Activated T-cell treated with anti-CD3 and anti-CD28 coated beads, Interleukin-2, amount 50 U/mL, for 72 hours (primary cell): ENCODE measurements around the gene TMEM150C. TPM values are rescaled to one million over a fixed set of nuclear protein-coding genes. Genes with fewer than 3 reads are reported as not detected.
"Not testable (repeated sequence)": the region's sequence is repeated elsewhere in the genome, so short reads cannot be mapped to it uniquely, and the experiment has no call there.

ENCODE experiments used
- ATAC-seq, 2 donors: fragments of 150-1000 bp; cut with Tn5 transposase; replicated peaks in 1 of 2; 2 replicates each; pipeline ENCODE4 v1.10.0; 2021; ENCODE audit warnings: moderate library complexity in 2 of 2, mild to moderate bottlenecking in 1 of 2
- DNase-seq, 2 donors: peaks; one replicate each; pipeline ENCODE4 v3.0.0; 2021 to 2022; ENCODE audit warnings: mixed read lengths in 1 of 2
- H3K27ac Mint-ChIP-seq: one replicate; pipeline ENCODE4 v1.8.0; 2022; ENCODE audit warnings: mild to moderate bottlenecking, moderate library complexity, mixed read lengths
- H3K27me3 Mint-ChIP-seq: one replicate; pipeline ENCODE4 v1.8.0; 2022; ENCODE audit warnings: low read depth, mixed read lengths
- H3K36me3 Mint-ChIP-seq, 2 donors: one replicate each; pipeline ENCODE4 v1.8.0; 2022; ENCODE audit warnings: mixed read lengths in 2 of 2, mild to moderate bottlenecking in 1 of 2; ENCODE audit not compliant: insufficient read depth in 2 of 2
- H3K4me1 Mint-ChIP-seq: one replicate; pipeline ENCODE4 v1.8.0; 2022; ENCODE audit warnings: low read depth, mixed read lengths
- H3K4me3 Mint-ChIP-seq, 2 donors: one replicate each; pipeline ENCODE4 v1.8.0; 2022; ENCODE audit warnings: mild to moderate bottlenecking in 2 of 2, mixed read lengths in 2 of 2, moderate library complexity in 2 of 2
- H3K9me3 Mint-ChIP-seq, 2 donors: one replicate each; pipeline ENCODE4 v1.8.0; 2022; ENCODE audit warnings: mixed read lengths in 2 of 2
- total RNA-seq, 2 donors: library from RNA; stranded (reverse); gene quantifications; one replicate each; pipeline ENCODE4 v1.2.3, GENCODE V29; 2022

TMEM150C gene
- total RNA-seq, 2 donors from 2014 or later, result 0.07 TPM; not detected in 1

GRCh38 chr4:82559735-82560120 lies 2.1 kb downstream of the TMEM150C start:
- Mint-ChIP-seq H3K36me3 (peaks cover 2 to 7% of the 10 kb centered on the region in 2 donors), H3K27me3 (peaks cover 77% of the 10 kb centered on the region), H3K27ac (no peak overlapping the region), H3K4me3 (no peak overlapping the region), H3K4me1 (peaks cover 13% of the 10 kb centered on the region), H3K9me3 (no peaks in the 10 kb centered on the region)
- DNase-seq (no peak), ATAC-seq (no peak)

GRCh38 chr4:82559090-82559734 lies 2.6 kb downstream of the TMEM150C start:
- H3K9me3 Mint-ChIP-seq, ATAC-seq, H3K4me3 Mint-ChIP-seq, DNase-seq, H3K36me3 Mint-ChIP-seq, H3K27ac Mint-ChIP-seq: not testable (repeated sequence)
- Mint-ChIP-seq H3K27me3 (peaks cover 77% of the 10 kb centered on the region), H3K4me1 (peaks cover 13% of the 10 kb centered on the region)

GRCh38 chr4:82555276-82555675 lies 6.5 kb downstream of the TMEM150C start:
- Mint-ChIP-seq H3K9me3 (peaks cover 0 to under 1% of the 10 kb centered on the region in 2 donors), H3K27me3 (peaks cover 58% of the 10 kb centered on the region), H3K4me1 (no peaks in the 10 kb centered on the region), H3K4me3 (no peak overlapping the region), H3K27ac (no peak overlapping the region), H3K36me3 (no peaks in the 10 kb centered on the region)
- ATAC-seq, result no peak
- no peak for DNase-seq

GRCh38 chr4:82553020-82553419 lies 8.8 kb downstream of the TMEM150C start:
- Mint-ChIP-seq H3K4me3 (no peak overlapping the region), H3K9me3 (peaks cover 0 to 3% of the 10 kb centered on the region in 2 donors), H3K4me1 (no peaks in the 10 kb centered on the region), H3K27ac (no peak overlapping the region), H3K36me3 (no peaks in the 10 kb centered on the region), H3K27me3 (peaks cover 53% of the 10 kb centered on the region)
- ATAC-seq, result no peak
- DNase-seq, result no peak

- Mint-ChIP-seq H3K27ac (no peak overlapping the region), H3K9me3 (peaks cover 0 to 6% of the 10 kb centered on the region in 2 donors), H3K4me3 (no peak overlapping the region), H3K27me3 (peaks cover 41% of the 10 kb centered on the region), H3K4me1 (no peaks in the 10 kb centered on the region), H3K36me3 (no peaks in the 10 kb centered on the region)
- ATAC-seq, result no peak
- no peak for DNase-seq
Observed at GRCh38 chr4:82551734-82552133, 10.1 kb downstream of the TMEM150C start.

- not testable (repeated sequence) for H3K4me3 Mint-ChIP-seq, H3K36me3 Mint-ChIP-seq, H3K9me3 Mint-ChIP-seq, H3K4me1 Mint-ChIP-seq, DNase-seq, ATAC-seq, H3K27ac Mint-ChIP-seq
- peaks cover 22% of the 10 kb centered on the region for H3K27me3 Mint-ChIP-seq
Observed at GRCh38 chr4:82547850-82548249, 13.9 kb downstream of the TMEM150C start.

GRCh38 chr4:82543131-82543530 lies 18.7 kb downstream of the TMEM150C start:
- Mint-ChIP-seq H3K27ac (peak overlapping the region; percentile 16), H3K36me3 (no peaks in the 10 kb centered on the region), H3K4me3 (no peak overlapping the region), H3K27me3 (no peaks in the 10 kb centered on the region), H3K4me1 (no peaks in the 10 kb centered on the region), H3K9me3 (peaks cover 0 to 3% of the 10 kb centered on the region in 2 donors)
- ATAC-seq (no peak), DNase-seq (no peak)

- peaks cover 1% of the 10 kb centered on the region for H3K27me3 Mint-ChIP-seq
- ATAC-seq (no peak), DNase-seq (no peak)
- H3K9me3 Mint-ChIP-seq, result no peaks in the 10 kb centered on the region
- no peaks in the 10 kb centered on the region for H3K36me3 Mint-ChIP-seq
- H3K27ac Mint-ChIP-seq, result no peak overlapping the region
- H3K4me1 Mint-ChIP-seq, result no peaks in the 10 kb centered on the region
- H3K4me3 Mint-ChIP-seq, result no peak overlapping the region
Observed at GRCh38 chr4:82542642-82543041, 19.1 kb downstream of the TMEM150C start.

- Mint-ChIP-seq H3K27me3 (peaks cover 7% of the 10 kb centered on the region), H3K27ac (no peak overlapping the region), H3K4me1 (no peaks in the 10 kb centered on the region), H3K9me3 (no peaks in the 10 kb centered on the region), H3K36me3 (no peaks in the 10 kb centered on the region), H3K4me3 (no peak overlapping the region)
- no peak for DNase-seq
- ATAC-seq, result no peak
Observed at GRCh38 chr4:82529322-82529721, 32.5 kb downstream of the TMEM150C start.

GRCh38 chr4:82528868-82529267 lies 32.9 kb downstream of the TMEM150C start:
- DNase-seq, result no peak
- Mint-ChIP-seq H3K36me3 (no peaks in the 10 kb centered on the region), H3K27ac (no peak overlapping the region), H3K4me3 (no peak overlapping the region), H3K27me3 (peaks cover 8% of the 10 kb centered on the region), H3K9me3 (no peaks in the 10 kb centered on the region), H3K4me1 (no peaks in the 10 kb centered on the region)
- ATAC-seq, result no peak

- no peak overlapping the region for H3K4me3 Mint-ChIP-seq
- no peaks in the 10 kb centered on the region for H3K9me3 Mint-ChIP-seq
- DNase-seq (no peak), ATAC-seq (no peak)
- no peaks in the 10 kb centered on the region for H3K4me1 Mint-ChIP-seq
- H3K27me3 Mint-ChIP-seq, result peaks cover 8% of the 10 kb centered on the region
- H3K27ac Mint-ChIP-seq, result no peak overlapping the region
- no peaks in the 10 kb centered on the region for H3K36me3 Mint-ChIP-seq
Observed at GRCh38 chr4:82528074-82528473, 33.7 kb downstream of the TMEM150C start.

- ATAC-seq, result no peak
- no peaks in the 10 kb centered on the region for H3K36me3 Mint-ChIP-seq
- no peaks in the 10 kb centered on the region for H3K4me1 Mint-ChIP-seq
- no peak for DNase-seq
- no peak overlapping the region for H3K27ac Mint-ChIP-seq
- no peak overlapping the region for H3K4me3 Mint-ChIP-seq
- peaks cover 8% of the 10 kb centered on the region for H3K27me3 Mint-ChIP-seq
- H3K9me3 Mint-ChIP-seq, result no peaks in the 10 kb centered on the region
Observed at GRCh38 chr4:82525307-82525911, 36.4 kb downstream of the TMEM150C start.

GRCh38 chr4:82524570-82525152 lies 37.1 kb downstream of the TMEM150C start:
- Mint-ChIP-seq H3K9me3 (no peaks in the 10 kb centered on the region), H3K4me1 (no peaks in the 10 kb centered on the region), H3K27me3 (peaks cover 8% of the 10 kb centered on the region), H3K36me3 (no peaks in the 10 kb centered on the region), H3K27ac (no peak overlapping the region), H3K4me3 (no peak overlapping the region)
- DNase-seq, result no peak
- ATAC-seq, result no peak
